WTC11 (cell line): ENCODE measurements around the gene RPTOR. TPM values are rescaled to one million over a fixed set of nuclear protein-coding genes. Genes with fewer than 3 reads are reported as not detected.
A peak's percentile ranks its signal among the peaks of the same experiment; 100 is the strongest.

Source experiments
- ATAC-seq: fragments of 200-7000 bp; cut with Tn5 transposase; 2 replicates; pipeline ENCODE4 v1.10.0; 2021; ENCODE audit warnings: mild to moderate bottlenecking, moderate library complexity
- CTCF ChIA-PET: fragments of 300-600 bp; sonication (Branson Sonifier 250); formaldehyde crosslinking; loops from one replicate; lab custom pipeline; 2021; ENCODE audit warnings: antibody characterized with exemption; lab: Charles Lee
- POLR2A ChIA-PET: fragments of 350-600 bp; sonication (Branson Sonifier 250); formaldehyde crosslinking; loops from one replicate; lab custom pipeline; 2021; ENCODE audit warnings: antibody characterized with exemption; lab: Charles Lee
- DNase-seq: peaks from one replicate; pipeline ENCODE4 v3.0.0; 2021; ENCODE audit warnings: low spot score
- H3K27ac Mint-ChIP-seq: 2 replicates; pipeline ENCODE4 v1.8.0; 2021; ENCODE audit warnings: mixed read lengths
- H3K27me3 Mint-ChIP-seq: 2 replicates; pipeline ENCODE4 v1.8.0; 2021; ENCODE audit warnings: low read depth, mild to moderate bottlenecking, moderate library complexity, mixed read lengths
- H3K36me3 Mint-ChIP-seq: 2 replicates; pipeline ENCODE4 v1.8.0; 2021; ENCODE audit warnings: mixed read lengths
- H3K4me1 Mint-ChIP-seq: 2 replicates; pipeline ENCODE4 v1.8.0; 2022; ENCODE audit warnings: mixed read lengths
- H3K4me3 Mint-ChIP-seq: 2 replicates; pipeline ENCODE4 v1.8.0; 2021; ENCODE audit warnings: mild to moderate bottlenecking, moderate library complexity, mixed read lengths
- H3K9me3 Mint-ChIP-seq: 2 replicates; pipeline ENCODE4 v1.8.0; 2021; ENCODE audit warnings: mixed read lengths
- CBFB ChIP-seq: sonication (generic); formaldehyde crosslinking; IDR thresholded peaks from 2 replicates; pipeline ENCODE4 v1.8.1; 2022; ENCODE audit warnings: mild to moderate bottlenecking, low read depth, missing genetic modification reagents
- ELF4 ChIP-seq: sonication (generic); formaldehyde crosslinking; IDR thresholded peaks from 2 replicates; pipeline ENCODE4 v1.8.1; 2022; ENCODE audit warnings: low read depth, mild to moderate bottlenecking, moderate library complexity, missing genetic modification reagents
- ETV6 ChIP-seq: sonication (generic); formaldehyde crosslinking; IDR thresholded peaks from 2 replicates; pipeline ENCODE4 v1.8.1; 2022; ENCODE audit warnings: mild to moderate bottlenecking, missing genetic modification reagents
- FOXK1 ChIP-seq: sonication (generic); formaldehyde crosslinking; IDR thresholded peaks from 2 replicates; pipeline ENCODE4 v1.8.0; 2022; ENCODE audit warnings: mild to moderate bottlenecking, moderate library complexity, missing genetic modification reagents
- GRHL2 ChIP-seq: fragments of 250-450 bp; sonication (Bioruptor Pico); IDR thresholded peaks from 2 replicates; pipeline ENCODE4 v1.8.0; 2022; ENCODE audit warnings: mild to moderate bottlenecking, moderate library complexity; ENCODE audit not compliant: insufficient replicate concordance, severe bottlenecking
- IRF2 ChIP-seq: sonication (generic); formaldehyde crosslinking; IDR thresholded peaks from 2 replicates; pipeline ENCODE4 v1.8.0; 2022; ENCODE audit warnings: low read depth, missing genetic modification reagents, borderline replicate concordance
- MXD4 ChIP-seq: fragments of 250-450 bp; sonication (Bioruptor Pico); IDR thresholded peaks from 2 replicates; pipeline ENCODE4 v1.8.0; 2021; ENCODE audit warnings: mild to moderate bottlenecking, moderate library complexity, borderline replicate concordance
- NFE2L1 ChIP-seq: sonication (generic); formaldehyde crosslinking; IDR thresholded peaks from 2 replicates; pipeline ENCODE4 v1.8.1; 2023; ENCODE audit warnings: missing genetic modification reagents
- NR3C1 ChIP-seq: sonication (generic); formaldehyde crosslinking; conservative IDR thresholded peaks from 2 replicates; pipeline ENCODE4 v1.8.1; 2023; ENCODE audit warnings: low read depth, mild to moderate bottlenecking, missing genetic modification reagents
- RELA ChIP-seq: sonication (generic); formaldehyde crosslinking; IDR thresholded peaks from 2 replicates; pipeline ENCODE4 v1.8.1; 2022; ENCODE audit warnings: missing genetic modification reagents, mild to moderate bottlenecking, borderline replicate concordance
- RORB ChIP-seq: fragments of 250-450 bp; sonication (Bioruptor Pico); IDR thresholded peaks from 2 replicates; pipeline ENCODE4 v1.9.0; 2021; ENCODE audit warnings: mild to moderate bottlenecking
- TEAD1 ChIP-seq: sonication (generic); formaldehyde crosslinking; IDR thresholded peaks from 2 replicates; pipeline ENCODE4 v1.8.0; 2022; ENCODE audit warnings: mild to moderate bottlenecking, missing genetic modification reagents
- ZNF317 ChIP-seq: sonication (generic); formaldehyde crosslinking; IDR thresholded peaks from 2 replicates; pipeline ENCODE4 v1.8.1; 2023; ENCODE audit warnings: low read depth, mild to moderate bottlenecking, moderate library complexity, missing genetic modification reagents, borderline replicate concordance
- ZNF423 ChIP-seq: fragments of 250-450 bp; sonication (Bioruptor Pico); IDR thresholded peaks from 2 replicates; pipeline ENCODE4 v2.1.2; 2022; ENCODE audit warnings: mild to moderate bottlenecking, moderate library complexity
- total RNA-seq: library from RNA; stranded (reverse); gene quantifications from 3 replicates; pipeline ENCODE4 v1.2.3, GENCODE V29; 2021
- TF ChIP-seq, protein P1 (sequence below): sonication (generic); formaldehyde crosslinking; IDR thresholded peaks from 2 replicates; pipeline ENCODE4 v1.8.1; 2022; ENCODE audit warnings: mild to moderate bottlenecking, moderate library complexity, missing genetic modification reagents
- TF ChIP-seq, protein P2 (sequence below): sonication (generic); formaldehyde crosslinking; IDR thresholded peaks from 2 replicates; pipeline ENCODE4 v1.8.1; 2023; ENCODE audit warnings: mild to moderate bottlenecking, missing genetic modification reagents
- TF ChIP-seq, protein P3 (sequence below): sonication (generic); formaldehyde crosslinking; IDR thresholded peaks from 2 replicates; pipeline ENCODE4 v1.8.0; 2022; ENCODE audit warnings: mild to moderate bottlenecking, missing genetic modification reagents
- TF ChIP-seq, protein P4 (sequence below): fragments of 250-450 bp; sonication (Bioruptor Pico); IDR thresholded peaks from 2 replicates; pipeline ENCODE4 v1.9.0; 2021; ENCODE audit warnings: mild to moderate bottlenecking
- TF ChIP-seq, protein P5 (sequence below): fragments of 250-450 bp; sonication (Bioruptor Pico); IDR thresholded peaks from 2 replicates; pipeline ENCODE4 v1.8.0; 2021; ENCODE audit warnings: mild to moderate bottlenecking
- TF ChIP-seq, protein P6 (sequence below): sonication (generic); formaldehyde crosslinking; IDR thresholded peaks from 2 replicates; pipeline ENCODE4 v1.8.0; 2022; ENCODE audit warnings: mild to moderate bottlenecking, missing genetic modification reagents
- TF ChIP-seq, protein P7 (sequence below): sonication (generic); formaldehyde crosslinking; IDR thresholded peaks from 2 replicates; pipeline ENCODE4 v1.8.1; 2023; ENCODE audit warnings: mild to moderate bottlenecking, missing genetic modification reagents, moderate library complexity

The RPTOR gene
- total RNA-seq, 1 experiment from 2014 or later, result 41.0 TPM

DNA sequence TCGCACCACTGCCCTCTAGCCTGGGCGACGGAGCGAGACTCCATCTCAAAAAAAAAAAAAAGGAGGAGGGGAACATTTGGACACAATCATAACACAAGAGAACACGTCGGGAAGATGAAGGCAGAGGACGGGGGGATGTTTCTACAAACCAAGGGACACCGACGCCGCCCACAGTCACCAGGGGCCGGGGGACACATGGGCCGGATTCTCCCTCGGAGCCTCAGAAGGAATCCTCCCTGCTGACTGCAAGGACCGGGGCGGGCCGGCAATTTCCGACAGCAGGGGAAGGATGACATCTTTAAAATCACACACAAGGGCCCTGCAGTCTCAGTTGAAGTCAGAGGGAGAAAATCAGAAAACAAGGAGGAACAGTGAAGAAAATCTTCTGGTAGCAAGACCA is 438.9 kb downstream of the RPTOR start:
- Mint-ChIP-seq H3K9me3 (no peaks in the 10 kb centered on the region), H3K27ac (no peak overlapping the region), H3K27me3 (no peaks in the 10 kb centered on the region; the same call in 1 of the 2 replicates), H3K4me3 (no peak overlapping the region), H3K4me1 (peaks cover 3% of the 10 kb centered on the region), H3K36me3 (no peaks in the 10 kb centered on the region)
- POLR2A ChIA-PET, result no interaction called here
- TF ChIP-seq, protein P1, sequence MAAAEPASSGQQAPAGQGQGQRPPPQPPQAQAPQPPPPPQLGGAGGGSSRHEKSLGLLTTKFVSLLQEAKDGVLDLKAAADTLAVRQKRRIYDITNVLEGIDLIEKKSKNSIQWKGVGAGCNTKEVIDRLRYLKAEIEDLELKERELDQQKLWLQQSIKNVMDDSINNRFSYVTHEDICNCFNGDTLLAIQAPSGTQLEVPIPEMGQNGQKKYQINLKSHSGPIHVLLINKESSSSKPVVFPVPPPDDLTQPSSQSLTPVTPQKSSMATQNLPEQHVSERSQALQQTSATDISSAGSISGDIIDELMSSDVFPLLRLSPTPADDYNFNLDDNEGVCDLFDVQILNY (CRISPR knock-in tag), result no peak
- TF ChIP-seq ELF4 (CRISPR knock-in tag), result no peak
- no peak for TF ChIP-seq NFE2L1 (CRISPR knock-in tag)
- TF ChIP-seq ZNF317, result no peak
- TF ChIP-seq NR3C1 (CRISPR knock-in tag), result no peak
- no peak for TF ChIP-seq TEAD1 (CRISPR knock-in tag)
- no peak for TF ChIP-seq CBFB (CRISPR knock-in tag)
- TF ChIP-seq IRF2, result no peak
- no peak for TF ChIP-seq MXD4
- no peak for TF ChIP-seq ZNF423 (CRISPR knock-in tag)
- TF ChIP-seq ETV6 (CRISPR knock-in tag), result no peak
- TF ChIP-seq, protein P2, sequence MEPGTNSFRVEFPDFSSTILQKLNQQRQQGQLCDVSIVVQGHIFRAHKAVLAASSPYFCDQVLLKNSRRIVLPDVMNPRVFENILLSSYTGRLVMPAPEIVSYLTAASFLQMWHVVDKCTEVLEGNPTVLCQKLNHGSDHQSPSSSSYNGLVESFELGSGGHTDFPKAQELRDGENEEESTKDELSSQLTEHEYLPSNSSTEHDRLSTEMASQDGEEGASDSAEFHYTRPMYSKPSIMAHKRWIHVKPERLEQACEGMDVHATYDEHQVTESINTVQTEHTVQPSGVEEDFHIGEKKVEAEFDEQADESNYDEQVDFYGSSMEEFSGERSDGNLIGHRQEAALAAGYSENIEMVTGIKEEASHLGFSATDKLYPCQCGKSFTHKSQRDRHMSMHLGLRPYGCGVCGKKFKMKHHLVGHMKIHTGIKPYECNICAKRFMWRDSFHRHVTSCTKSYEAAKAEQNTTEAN (CRISPR knock-in tag), result no peak
- TF ChIP-seq RELA (CRISPR knock-in tag), result no peak
- TF ChIP-seq, protein P3, sequence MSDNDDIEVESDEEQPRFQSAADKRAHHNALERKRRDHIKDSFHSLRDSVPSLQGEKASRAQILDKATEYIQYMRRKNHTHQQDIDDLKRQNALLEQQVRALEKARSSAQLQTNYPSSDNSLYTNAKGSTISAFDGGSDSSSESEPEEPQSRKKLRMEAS (CRISPR knock-in tag), result no peak
- TF ChIP-seq GRHL2 (CRISPR knock-in tag), result no peak
- TF ChIP-seq FOXK1 (CRISPR knock-in tag), result no peak
- no peak for TF ChIP-seq RORB (CRISPR knock-in tag)
- TF ChIP-seq, protein P4, sequence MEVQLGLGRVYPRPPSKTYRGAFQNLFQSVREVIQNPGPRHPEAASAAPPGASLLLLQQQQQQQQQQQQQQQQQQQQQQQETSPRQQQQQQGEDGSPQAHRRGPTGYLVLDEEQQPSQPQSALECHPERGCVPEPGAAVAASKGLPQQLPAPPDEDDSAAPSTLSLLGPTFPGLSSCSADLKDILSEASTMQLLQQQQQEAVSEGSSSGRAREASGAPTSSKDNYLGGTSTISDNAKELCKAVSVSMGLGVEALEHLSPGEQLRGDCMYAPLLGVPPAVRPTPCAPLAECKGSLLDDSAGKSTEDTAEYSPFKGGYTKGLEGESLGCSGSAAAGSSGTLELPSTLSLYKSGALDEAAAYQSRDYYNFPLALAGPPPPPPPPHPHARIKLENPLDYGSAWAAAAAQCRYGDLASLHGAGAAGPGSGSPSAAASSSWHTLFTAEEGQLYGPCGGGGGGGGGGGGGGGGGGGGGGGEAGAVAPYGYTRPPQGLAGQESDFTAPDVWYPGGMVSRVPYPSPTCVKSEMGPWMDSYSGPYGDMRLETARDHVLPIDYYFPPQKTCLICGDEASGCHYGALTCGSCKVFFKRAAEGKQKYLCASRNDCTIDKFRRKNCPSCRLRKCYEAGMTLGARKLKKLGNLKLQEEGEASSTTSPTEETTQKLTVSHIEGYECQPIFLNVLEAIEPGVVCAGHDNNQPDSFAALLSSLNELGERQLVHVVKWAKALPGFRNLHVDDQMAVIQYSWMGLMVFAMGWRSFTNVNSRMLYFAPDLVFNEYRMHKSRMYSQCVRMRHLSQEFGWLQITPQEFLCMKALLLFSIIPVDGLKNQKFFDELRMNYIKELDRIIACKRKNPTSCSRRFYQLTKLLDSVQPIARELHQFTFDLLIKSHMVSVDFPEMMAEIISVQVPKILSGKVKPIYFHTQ (CRISPR knock-in tag), result no peak
- TF ChIP-seq, protein P5, sequence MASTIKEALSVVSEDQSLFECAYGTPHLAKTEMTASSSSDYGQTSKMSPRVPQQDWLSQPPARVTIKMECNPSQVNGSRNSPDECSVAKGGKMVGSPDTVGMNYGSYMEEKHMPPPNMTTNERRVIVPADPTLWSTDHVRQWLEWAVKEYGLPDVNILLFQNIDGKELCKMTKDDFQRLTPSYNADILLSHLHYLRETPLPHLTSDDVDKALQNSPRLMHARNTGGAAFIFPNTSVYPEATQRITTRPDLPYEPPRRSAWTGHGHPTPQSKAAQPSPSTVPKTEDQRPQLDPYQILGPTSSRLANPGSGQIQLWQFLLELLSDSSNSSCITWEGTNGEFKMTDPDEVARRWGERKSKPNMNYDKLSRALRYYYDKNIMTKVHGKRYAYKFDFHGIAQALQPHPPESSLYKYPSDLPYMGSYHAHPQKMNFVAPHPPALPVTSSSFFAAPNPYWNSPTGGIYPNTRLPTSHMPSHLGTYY (CRISPR knock-in tag), result no peak
- DNase-seq (no peak), ATAC-seq (no peak)
- CTCF ChIA-PET, result interaction anchor here (0.7 to 1.7 kb wide), 3 partner anchors 84 to 118 kb away, joined by 3 to 7 read pairs (median 5); no protein-coding TSS in a partner anchor

DNA sequence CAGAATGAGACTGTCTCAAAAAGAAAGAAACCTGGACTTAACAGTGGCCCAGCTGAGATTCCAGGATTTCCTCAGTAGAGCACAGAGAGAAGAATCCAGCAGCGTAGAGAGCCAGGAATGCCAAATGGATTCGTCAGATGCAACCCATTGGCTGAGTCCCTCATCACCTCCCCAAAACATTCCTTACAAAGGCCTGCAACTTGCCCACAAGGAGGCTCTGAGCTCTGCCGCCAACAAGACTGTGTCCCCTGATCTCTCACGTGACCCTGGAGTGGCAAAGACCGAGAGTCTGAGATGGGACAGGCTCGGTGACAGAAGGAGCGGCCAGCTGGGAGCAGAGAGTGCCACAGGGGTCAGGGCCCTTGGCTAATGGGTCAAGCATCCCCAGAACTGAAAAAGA is 440.1 kb downstream of the RPTOR start:
- peak overlapping the region; percentile 73; the same call in 1 of the 2 replicates for H3K27ac Mint-ChIP-seq
- ATAC-seq, result peak; percentile 57
- DNase-seq, result peak; percentile 43
- no peaks in the 10 kb centered on the region for H3K9me3 Mint-ChIP-seq
- no peaks in the 10 kb centered on the region for H3K36me3 Mint-ChIP-seq
- H3K4me3 Mint-ChIP-seq, result no peak overlapping the region
- ChIA-PET POLR2A (interaction anchor here (0.6 kb wide), 1 partner anchor 720 kb away, joined by 3 read pairs; no protein-coding TSS in a partner anchor), CTCF (interaction anchor here (0.7 to 1.7 kb wide), 12 partner anchors 13 to 558 kb away, joined by 3 to 7 read pairs (median 4); no protein-coding TSS in a partner anchor)
- H3K27me3 Mint-ChIP-seq, result no peaks in the 10 kb centered on the region; the same call in 1 of the 2 replicates
- TF ChIP-seq, protein P6, sequence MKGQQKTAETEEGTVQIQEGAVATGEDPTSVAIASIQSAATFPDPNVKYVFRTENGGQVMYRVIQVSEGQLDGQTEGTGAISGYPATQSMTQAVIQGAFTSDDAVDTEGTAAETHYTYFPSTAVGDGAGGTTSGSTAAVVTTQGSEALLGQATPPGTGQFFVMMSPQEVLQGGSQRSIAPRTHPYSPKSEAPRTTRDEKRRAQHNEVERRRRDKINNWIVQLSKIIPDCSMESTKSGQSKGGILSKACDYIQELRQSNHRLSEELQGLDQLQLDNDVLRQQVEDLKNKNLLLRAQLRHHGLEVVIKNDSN, result peak; percentile 76
- TF ChIP-seq, protein P7, sequence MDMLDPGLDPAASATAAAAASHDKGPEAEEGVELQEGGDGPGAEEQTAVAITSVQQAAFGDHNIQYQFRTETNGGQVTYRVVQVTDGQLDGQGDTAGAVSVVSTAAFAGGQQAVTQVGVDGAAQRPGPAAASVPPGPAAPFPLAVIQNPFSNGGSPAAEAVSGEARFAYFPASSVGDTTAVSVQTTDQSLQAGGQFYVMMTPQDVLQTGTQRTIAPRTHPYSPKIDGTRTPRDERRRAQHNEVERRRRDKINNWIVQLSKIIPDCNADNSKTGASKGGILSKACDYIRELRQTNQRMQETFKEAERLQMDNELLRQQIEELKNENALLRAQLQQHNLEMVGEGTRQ (CRISPR knock-in tag), result peak; percentile 81
- no peak for TF ChIP-seq RORB (CRISPR knock-in tag)
- TF ChIP-seq, all 79 proteins: peak for 2
- H3K4me1 Mint-ChIP-seq, result peaks cover 3% of the 10 kb centered on the region
